Activated CD8-positive, alpha-beta memory T cell treated with anti-CD3 and anti-CD28 coated beads, Interleukin-2, amount 50 U/mL, for 24 hours (primary cell): ENCODE results near the gene GRAMD2A.

Experiments
- DNase-seq: peaks from one replicate; pipeline ENCODE4 v3.0.0-alpha.2; 2020; ENCODE audit errors: extremely low read depth

The GRAMD2A gene

DNA sequence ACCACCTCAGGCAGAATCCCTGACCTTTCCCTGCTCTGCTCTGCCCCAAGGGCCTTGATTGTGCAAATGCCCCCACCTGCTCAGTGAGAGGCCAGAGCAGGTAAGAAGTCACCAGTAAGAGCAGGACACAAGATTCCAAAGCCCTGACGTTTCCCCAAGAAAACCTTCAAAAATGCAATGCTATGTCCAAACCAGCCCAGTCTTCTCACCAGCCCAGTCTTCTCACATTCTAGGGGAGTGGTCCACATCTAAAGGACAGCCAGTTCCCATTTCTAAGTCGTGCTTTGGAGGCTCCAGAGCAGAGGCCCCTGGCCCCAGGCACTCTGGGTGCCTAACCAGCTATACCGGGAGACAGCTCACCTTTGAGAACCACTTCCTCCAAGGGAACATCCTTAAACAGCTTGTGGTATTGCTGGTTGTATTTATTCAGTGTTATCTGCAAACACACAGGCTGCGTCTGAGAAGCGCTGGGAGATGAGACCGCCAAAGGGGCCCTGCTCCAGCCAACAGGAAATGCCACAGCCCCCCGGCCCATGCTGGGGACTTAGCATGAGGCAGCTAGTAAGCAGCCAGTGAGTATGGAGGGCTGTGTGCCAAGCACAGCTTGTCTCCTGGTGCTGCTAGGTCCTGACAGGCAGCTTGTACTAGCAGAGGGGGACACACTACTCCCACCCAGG is 29.3 kb downstream of the GRAMD2A start:
- DNase-seq, result no peak

DNA sequence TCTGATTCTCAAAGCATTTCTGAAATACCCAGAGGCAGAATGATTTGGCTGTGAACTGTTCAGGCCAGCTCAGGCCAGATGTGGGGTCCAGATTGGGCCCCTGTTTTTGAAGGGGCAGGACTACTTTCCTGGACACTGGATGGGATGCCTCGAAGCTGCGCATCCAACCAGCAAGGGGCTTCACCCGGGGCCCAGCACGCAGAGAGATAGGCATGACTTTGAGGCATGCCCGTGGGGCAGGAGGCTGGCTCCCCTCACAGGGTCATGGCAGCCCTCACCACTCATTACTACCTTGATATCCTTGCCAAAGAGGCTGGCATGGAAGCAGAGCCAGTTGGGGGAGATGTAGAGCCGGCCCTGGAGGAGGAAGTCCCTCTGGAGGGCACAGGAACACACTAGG is 30.1 kb downstream of the GRAMD2A start:
- no peak for DNase-seq

DNA sequence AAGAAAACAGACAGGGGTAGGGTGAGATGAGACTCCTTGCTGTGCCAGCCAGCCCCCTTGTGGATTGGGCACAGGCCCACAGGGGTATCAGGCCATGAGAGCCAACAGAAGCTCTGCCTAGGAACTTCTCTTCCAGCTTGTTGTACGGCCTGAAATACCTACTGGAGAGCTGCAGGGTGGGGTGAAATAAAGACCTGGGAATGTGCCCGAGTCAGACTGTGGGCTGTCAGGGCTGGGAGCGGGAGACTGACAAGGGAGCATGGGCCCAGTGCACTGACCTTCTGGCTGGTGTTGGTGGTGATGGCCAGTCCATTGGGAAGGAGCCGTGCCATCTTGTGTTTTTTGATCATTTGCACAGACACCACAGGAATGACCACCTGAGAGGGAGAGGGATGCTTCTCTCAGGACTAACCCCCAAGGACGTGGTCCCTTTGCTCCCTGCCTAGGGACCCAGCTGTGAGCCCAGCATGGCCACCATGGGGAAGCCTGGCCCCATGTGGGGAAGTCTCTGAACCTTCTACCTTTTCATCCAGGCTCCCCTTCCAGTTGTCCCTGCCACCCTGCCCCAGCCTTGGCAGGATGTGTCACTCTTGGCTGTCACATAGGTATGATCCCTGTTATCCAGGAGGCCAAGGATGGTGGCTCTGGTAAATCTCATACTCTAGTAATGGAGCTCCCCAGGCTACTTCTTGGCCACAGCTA is 30.7 kb downstream of the GRAMD2A start:
- no peak for DNase-seq

DNA sequence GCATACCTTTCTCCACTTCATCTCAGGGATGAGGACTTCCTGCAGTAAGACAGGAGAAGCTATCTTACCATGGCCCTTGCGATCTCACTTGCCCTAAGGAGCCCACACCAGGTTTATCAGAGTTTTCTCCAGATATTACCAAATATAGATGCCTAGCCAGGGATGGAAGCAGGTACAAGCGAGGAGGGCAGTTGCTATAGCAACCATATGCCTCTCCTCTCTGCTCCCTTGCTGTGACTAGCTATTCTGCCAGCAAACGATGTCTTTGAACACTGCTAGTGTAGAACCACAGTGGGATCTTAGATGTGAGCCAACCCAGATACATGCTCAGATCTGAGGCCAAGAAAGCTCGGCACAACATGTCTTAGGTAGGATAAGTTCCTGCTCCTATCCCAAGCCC is 33.9 kb downstream of the GRAMD2A start:
- DNase-seq, result no peak

DNA sequence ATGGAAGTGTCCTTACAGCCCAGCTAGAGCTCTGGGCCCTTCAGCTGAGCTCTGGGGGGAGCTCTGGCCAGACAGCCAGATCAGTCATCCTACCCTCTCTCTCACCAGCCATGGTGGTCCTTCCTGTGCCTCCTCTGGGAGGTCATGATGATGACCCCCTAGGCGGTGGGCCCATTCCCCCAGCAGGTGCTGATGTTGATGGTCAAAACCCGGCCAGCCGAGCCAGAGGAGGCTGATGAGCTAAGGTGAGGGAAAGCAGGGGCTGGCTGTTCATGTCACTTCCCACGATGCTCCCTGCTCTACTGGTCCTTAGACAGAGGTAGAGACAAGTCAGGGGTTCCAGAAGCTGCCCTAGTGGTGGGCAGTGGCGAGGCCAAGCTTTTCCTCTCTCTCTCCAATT is 35.0 kb downstream of the GRAMD2A start:
- no peak for DNase-seq

DNA sequence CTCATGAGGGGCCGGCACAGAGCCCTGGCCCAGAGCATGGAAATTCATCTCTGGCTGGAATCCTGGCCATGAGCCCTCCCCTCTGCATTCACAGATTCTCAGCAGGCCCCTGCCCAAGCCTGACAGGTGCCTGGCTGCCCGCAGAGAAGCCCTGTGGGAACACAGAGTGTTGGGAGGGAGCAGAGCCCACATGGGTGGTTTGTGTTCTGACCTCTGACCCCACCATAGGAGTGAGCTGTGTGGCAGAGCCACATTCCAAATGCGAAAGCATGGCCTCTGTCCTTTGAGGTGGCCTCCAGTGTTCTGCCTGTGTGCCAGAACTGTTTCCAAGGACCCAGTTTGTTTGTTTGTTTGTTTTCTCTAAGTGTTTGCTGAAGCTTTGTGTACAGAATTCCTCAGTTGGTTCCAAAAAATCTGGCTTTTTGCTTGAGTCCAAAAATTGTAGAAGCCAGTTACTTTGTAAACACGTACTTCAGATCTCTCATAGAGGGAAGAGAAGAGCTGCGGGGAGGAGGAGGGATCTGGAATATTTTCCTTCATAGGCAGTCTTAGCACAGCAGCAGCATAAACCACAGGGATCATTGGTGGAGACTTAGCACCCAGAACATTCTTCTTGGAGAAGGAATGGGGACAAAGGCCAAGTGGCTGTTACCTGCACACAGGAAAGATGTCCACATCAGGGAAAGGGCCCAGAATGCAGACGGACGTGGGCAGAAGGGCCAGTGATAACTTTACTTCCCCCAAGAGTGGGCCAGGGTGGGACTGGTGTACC is 36.0 kb downstream of the GRAMD2A start:
- no peak for DNase-seq

DNA sequence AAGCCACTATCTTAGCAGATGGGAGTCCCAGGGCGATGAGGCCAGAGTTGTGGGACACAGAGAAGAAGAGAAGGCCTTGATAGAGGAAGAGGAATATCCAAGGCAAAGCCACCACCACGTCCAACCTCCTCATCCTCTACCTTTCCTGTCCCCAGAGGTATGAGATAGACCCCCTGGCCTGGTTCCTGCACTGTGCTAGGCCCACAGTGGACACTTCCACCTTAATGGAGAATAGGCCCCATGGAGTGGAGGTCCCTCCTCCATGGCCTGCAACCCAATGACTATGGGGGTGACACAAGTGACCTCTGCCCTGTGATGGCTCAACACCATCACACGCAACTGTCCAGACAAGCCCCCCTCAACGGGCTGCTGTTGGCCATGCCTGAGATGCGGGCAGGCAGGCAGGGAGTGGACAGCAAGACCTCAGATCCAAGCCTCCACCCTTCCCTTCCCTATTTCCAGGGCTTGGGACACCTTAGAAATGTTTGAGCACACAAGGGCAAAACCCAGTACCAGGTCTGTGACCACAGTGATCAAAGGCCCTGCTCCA is 36.8 kb downstream of the GRAMD2A start:
- no peak for DNase-seq

DNA sequence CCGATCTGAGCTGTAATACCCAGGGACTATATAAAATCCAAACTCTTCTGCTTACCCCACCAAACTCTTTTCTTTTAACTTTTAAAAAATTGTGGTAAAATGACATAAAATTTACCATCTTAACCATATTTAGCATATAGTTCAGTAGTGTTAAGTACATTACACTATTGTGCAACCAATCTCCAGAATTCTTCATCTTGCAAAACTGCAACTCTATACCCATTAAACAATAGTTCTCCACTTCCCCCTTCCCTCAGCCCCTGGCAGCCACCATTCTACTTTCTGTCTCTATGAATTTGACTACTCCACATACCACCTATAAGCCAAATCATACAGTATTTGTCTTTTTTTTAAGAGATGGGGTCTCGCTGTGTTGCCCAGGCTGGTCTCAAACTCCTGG is 40.7 kb downstream of the GRAMD2A start:
- DNase-seq, result no peak

DNA sequence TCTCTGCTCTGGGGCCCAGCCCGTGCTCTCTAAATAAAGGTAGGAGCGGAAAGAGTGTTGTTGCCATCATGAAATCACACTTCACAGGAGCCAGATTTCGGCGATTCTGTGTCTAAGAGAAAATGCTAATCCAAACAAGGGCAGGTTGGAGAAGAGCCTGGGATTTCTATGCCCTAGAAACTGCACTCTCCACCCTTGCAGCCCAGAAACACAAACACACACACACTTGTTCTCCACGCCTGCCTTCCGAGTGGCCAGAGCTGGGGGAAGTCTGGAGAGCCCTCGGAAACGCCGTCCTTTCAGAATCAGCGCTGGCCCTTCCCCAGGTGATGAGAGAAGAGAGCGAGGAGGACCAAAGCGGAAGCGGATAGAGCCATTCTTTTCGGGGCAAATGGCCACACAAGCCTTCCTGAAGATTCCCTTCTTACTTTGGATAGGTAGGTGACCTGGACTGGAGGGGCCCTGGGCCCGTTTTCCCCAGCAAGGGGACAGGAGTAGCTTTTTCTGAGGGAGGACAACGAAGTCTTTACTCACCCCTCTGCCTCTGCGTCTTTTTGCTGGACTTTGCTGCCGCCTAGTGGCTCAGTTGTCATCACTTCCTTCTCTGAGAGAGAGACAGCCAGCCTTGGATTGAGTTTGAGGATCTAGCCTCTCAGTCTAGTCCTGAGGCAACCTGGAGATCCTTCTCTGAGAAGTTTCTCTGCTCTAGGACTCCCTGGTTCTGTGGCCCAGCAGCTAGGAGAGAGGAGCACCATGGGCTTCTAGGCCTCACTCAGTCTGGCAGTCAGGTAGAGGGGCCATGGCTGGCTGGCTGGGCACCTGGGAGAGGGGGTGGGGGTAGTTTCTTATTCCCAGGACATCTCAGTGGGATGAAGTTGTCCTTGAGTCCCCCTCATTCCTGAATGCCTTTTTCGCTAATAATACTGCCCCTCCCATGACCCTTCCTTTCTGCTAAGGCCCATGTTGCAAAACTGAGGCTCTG is 41.7 kb downstream of the GRAMD2A start:
- DNase-seq, result peak; percentile 62

DNA sequence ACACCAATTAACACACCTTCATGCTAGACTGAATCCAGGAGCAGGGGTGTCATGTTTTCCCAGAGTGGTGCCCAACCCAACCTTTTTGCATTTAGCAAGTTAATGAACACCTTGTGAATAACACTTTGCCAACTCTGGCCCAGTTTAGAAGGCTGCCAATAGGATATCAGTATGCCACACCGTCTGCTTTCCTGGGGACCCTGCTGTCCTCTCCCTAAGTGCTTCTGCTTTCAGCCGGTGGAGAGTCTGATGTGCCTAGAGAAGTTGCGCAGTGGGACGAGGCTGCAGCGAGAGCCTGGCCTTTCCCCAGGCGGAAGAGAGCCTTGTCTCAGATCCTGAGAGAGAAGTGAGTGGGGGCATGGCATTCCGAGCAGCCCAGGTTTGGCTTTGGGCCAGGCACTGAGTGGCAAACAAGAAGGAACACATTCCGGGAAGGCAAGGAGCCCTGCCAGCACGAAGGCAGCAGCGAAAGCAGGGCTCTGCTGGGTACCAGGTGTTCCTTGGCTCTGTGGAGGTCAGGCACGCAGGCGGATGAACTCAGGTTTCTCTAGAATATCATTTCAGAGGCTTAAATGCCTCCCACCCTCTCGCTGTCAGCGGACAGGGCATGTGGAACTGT is 42.5 kb downstream of the GRAMD2A start:
- no peak for DNase-seq

DNA sequence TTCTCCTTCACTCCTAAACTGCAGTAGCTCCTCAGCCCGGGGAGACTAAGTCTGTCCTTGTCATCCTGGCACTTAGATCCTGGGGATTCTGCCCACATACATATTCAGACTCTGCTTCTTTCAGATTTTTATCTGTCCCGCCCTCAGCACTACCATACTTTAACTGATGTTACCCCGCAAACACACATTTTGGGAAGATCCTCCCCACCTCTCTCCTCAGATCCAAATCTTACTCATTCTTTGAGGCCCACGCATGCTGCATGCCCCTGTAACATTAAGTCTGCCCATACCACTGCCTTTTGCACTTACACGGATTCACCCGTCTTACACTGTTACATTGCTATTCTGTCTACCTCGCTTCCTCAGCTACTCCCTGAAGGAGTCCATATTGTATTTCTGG is 43.3 kb downstream of the GRAMD2A start:
- DNase-seq, result no peak

DNA sequence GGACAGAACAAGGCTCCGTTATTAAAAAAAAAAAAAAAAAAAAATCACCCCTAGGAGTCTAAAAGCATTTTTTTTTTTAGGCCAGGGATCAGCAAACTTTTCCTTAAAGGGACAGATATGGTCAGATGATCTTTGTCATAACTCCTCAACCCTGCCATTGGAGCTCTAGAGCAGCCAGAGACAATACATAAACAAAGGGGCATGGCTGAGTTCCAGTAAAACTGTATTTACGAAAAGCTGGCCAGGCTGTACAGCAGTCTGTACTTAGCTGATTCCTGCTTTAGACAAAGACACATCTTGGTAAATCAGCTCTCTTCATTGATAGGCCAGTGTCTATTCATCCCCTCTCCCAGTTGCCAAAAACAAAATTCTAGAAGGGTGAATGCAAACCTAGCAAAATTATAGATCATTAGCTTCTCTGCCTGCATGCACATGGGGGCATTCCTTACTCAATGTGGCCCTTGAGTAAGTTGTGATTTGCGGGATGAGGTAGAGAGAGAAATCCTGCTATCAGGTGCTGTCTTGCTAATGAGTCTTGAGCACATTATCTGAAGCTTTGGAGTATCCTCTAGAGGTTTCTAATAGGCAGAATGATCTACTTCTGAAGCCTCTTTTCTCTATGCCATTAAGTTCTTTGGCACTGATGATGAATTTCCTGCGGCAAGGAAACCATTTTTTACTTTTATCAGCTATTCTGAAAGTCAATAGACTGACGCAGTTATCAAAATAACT is 44.2 kb downstream of the GRAMD2A start:
- no peak for DNase-seq

DNA sequence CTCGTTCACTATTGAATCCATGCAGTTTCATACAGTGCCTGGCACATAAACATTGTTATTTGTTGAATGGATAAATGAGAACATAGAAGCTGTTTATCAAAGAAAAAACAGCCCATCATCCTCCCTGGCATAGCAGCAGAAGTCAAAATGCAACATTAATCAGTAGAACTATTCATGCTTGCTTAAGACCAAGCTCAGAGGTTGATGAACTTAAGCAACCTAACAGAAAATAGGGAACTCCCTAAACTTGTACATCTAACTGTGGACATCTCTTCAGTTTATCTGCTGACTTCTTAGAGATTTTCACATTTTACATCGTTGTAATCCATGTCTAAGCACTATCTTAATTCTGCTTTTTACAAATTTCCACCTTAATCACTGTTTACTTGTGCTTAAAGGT is 50.2 kb downstream of the GRAMD2A start:
- no peak for DNase-seq

DNA sequence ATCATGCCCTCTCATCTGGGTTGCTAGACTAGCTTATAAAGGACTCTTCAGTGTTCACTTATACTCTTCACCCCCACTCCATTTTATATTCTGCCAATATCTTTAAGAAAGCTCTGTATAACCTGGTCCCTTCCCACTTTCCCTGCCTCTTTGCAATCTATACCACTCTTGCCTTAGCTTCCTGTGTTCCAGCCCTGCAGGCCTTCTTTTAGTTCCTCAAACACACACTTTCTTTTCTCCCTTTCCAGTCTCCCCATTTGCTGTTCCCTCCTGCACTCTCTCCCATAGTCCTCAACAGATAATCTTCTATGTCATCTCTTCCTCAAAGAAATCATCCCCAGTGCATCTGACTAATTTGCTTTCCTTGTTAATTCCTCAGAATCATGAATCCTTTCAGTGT is 50.7 kb downstream of the GRAMD2A start:
- DNase-seq, result no peak

DNA sequence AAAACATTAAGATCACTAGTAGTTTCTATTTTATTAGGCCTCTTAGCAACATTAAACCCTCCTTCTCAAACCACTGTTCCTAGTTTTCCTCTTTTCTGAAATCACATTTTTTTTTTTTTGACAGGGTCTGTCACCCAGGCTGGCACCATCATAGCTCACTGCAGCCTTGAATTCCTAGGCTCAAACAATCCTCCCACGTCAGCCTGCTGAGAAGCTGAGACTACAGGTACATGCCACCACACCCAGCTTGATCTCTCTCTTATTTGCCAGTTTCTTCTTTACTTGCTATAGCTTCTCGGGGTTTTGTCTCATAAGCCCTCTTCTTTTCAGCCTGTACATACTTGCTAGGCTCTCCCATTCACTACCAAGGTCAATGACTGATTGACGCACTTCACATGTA is 51.4 kb downstream of the GRAMD2A start:
- DNase-seq, result no peak

DNA sequence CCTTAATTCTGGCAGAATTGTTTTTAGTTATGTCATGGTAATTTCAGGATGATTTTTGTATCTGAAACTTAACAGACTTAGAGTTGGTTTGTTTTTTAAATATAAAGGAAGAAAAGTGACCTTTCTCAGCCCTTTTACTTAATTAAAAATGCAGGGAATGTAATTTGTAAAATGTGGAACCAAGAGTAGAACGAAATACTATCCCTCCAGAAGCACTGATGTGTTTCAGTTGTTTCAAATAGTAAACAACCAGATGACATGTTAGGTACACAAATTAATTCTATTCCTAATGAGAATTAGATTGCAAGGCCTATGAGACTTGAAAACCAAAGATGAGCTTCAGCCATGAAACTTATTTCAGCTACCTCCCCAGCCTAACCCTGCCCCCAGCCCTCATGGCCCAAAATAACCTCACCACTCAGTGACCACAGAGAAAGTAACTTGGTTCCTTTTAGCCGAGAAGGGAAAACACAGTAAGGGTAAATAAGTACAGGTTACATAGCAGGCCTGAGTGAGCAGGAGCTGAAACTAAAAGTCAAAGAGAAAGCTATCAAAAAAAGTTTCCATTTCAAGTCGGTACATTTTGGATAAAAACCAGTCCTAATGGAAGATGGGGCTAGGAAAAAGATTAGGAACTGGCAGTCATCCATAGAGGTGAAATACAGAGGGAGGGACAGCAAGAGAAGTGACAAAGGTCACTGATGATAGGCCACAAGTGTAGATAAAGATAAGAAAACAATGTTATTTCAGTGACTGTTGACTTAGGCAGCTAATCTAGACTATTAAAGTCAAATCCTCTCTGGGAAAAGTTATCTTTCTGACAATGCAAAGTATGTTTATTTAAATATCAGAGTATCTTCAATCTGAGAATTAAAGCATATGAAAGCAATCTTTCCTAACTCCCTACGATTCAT is 56.2 kb downstream of the GRAMD2A start:
- DNase-seq, result no peak

DNA sequence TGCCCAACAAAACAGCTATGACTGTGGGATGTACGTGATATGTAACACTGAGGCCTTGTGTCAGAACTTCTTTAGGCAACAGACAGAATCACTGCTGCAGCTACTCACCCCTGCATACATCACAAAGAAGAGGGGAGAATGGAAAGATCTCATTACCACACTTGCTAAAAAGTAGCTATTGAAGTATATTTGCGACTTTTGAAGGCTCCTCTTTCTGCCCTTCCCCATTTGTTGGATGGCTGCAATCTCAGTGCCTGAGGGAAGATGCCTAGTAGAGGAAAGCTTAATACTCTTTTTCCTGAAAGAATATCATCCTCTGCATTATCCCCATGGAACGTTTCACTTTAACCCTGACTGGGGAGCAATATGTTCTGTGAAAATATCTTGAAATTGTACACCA is 57.5 kb downstream of the GRAMD2A start:
- DNase-seq, result no peak

DNA sequence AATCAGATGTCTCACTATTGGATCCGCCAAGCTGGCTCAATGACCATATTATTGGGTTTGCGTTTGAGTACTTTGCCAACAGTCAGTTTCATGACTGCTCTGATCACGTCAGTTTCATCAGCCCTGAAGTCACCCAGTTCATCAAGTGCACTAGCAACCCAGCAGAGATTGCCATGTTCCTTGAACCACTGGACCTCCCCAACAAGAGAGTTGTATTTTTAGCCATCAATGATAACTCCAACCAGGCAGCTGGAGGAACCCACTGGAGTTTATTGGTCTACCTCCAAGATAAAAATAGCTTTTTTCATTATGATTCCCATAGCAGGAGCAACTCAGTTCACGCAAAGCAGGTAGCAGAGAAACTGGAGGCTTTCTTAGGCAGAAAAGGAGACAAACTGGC is 57.9 kb downstream of the GRAMD2A start:
- DNase-seq, result no peak
